GM12874 (cell line): Measurements from ENCODE around the gene PER2.

ENCODE experiments used
- TF ChIP-seq, protein P1 (sequence below): IDR thresholded peaks from 2 replicates; pipeline ENCODE4 v1.5.1; 2011; ENCODE audit warnings: low read depth, mild to moderate bottlenecking, control low read depth, low read length, moderate library complexity; ENCODE audit not compliant: insufficient read depth

Gene PER2

GRCh38 chr2:238252766-238253630, 35.4 kb downstream of the PER2 start:
- TF ChIP-seq, protein P1, sequence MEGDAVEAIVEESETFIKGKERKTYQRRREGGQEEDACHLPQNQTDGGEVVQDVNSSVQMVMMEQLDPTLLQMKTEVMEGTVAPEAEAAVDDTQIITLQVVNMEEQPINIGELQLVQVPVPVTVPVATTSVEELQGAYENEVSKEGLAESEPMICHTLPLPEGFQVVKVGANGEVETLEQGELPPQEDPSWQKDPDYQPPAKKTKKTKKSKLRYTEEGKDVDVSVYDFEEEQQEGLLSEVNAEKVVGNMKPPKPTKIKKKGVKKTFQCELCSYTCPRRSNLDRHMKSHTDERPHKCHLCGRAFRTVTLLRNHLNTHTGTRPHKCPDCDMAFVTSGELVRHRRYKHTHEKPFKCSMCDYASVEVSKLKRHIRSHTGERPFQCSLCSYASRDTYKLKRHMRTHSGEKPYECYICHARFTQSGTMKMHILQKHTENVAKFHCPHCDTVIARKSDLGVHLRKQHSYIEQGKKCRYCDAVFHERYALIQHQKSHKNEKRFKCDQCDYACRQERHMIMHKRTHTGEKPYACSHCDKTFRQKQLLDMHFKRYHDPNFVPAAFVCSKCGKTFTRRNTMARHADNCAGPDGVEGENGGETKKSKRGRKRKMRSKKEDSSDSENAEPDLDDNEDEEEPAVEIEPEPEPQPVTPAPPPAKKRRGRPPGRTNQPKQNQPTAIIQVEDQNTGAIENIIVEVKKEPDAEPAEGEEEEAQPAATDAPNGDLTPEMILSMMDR = no peak

DNA sequence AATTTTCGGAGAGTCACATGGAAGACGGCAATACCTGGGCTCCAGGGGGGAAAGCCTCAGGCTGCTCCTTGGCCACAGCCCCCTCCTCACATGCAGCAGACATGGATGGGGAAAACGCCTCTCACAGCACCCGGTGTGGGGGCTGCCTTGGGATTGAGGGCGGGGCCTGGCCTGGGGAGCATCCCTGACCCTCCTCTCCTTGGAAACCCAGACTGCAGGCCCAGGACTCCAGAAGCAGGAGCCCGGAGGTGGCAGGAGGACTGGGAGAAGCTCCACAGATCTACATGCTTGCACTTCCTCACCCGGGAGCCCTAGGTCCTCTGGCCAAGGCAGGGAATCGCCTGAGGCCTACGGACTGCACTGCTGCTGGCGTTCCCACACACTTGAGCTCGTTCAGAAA, 36.4 kb downstream of the PER2 start:
- TF ChIP-seq, protein P1 = no peak

- TF ChIP-seq, protein P1 = no peak
Measured at GRCh38 chr2:238251331-238251730, 37.1 kb downstream of the PER2 start.

GRCh38 chr2:238250896-238251295, 37.5 kb downstream of the PER2 start:
- TF ChIP-seq, protein P1 = no peak

DNA sequence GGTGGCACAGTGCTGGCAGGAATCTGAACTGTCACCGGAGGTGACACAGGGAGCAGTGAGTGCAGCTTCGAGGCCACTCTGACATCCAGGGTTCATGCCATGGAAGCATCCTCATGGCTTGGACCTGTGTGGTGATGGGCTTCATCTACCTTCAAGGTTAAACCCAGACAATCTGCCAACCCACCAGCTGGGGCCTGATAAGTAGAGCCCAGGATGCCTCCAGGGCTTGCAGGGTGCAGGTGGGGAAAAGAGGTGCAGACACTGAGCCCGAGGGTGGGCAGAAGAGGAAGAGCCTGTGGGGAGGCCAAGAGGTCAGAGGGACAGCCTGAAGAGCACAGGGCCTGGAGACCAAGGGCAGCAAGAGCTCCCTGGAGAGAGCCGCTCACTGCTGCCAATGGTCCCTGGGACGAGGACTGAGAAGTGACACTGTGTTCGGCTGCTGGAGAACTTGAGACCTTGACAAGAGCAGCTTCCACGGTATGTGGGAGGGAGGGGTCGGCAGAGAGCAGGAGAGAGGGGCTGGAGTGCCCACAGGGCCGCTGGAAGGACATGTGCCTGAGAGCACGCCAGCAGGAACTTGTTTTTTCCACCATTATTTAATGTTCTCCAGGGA, 40.5 kb downstream of the PER2 start:
- TF ChIP-seq, protein P1 = no peak

DNA sequence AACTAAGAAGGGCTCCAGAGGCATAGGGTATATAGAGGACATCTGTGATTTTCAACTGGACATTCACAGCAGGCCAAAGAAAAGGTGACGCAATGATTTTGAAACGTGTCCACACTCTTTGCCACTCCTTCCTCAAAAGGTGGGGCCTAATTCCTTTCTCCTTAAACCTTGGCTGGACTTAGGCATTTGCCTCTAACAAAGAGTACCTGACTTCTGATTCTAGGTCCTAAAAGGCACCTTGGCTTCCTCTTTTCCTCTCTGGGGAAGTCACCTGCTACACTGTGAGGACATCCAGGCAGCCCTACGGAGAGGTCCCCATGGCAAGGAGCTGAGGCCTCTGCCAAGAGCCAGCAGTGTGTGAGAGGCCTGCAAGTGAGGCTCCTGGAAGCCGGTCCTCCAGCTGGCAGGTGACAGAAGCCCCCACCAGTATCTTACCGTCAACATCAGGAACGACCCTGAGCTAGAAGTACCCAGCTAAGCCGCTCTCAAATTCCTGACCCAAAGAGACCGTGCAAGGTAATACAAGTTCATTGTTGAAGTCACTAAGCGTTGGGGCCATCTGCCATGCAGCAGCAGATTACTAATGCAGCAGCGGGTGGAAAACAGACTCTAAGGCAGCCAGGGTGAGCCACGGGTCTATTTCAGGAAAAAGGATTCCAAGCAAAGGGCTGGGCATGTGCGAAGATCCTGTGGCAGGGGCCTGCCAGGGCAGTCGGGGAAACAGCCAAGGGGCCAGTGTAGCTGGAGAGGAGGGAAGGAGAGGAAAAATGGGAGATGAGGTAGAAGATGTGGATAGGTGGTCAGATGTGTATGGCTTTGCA, 41.2 kb downstream of the PER2 start:
- TF ChIP-seq, protein P1 = no peak

GRCh38 chr2:238244151-238244550, 44.3 kb downstream of the PER2 start:
- TF ChIP-seq, protein P1 = no peak
